ENCODE measurements around the gene SMCR8. TPM values are rescaled to one million over a fixed set of nuclear protein-coding genes. Genes with fewer than 3 reads are reported as not detected.
"Not testable (repeated sequence)": the region's sequence is repeated elsewhere in the genome, so short reads cannot be mapped to it uniquely, and the experiment has no call there.

The SMCR8 gene
- total RNA-seq, 2 experiments from 2014 or later = 25.0 to 25.8 TPM

DNA sequence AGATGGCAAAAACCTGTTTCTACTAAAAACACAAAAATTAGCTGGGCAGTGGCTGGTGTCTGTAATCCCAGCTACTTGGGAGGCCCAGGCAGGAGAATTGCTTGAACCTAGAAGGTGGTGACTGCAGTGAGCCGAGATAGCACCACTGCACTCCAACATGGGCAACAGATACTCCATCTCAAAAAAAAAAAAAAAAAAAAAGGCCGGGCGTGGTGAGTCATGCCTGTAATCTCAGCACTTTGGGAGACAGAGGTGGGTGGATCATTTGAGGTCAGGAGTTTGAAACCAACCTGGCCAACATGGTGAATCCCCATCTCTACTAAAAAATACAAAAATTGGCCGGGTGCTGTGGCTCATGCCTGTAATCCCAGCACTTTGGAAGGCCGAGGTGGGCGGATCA, 58.1 kb downstream of the SMCR8 start:
- H3K4me3 Mint-ChIP-seq = not testable (repeated sequence)

DNA sequence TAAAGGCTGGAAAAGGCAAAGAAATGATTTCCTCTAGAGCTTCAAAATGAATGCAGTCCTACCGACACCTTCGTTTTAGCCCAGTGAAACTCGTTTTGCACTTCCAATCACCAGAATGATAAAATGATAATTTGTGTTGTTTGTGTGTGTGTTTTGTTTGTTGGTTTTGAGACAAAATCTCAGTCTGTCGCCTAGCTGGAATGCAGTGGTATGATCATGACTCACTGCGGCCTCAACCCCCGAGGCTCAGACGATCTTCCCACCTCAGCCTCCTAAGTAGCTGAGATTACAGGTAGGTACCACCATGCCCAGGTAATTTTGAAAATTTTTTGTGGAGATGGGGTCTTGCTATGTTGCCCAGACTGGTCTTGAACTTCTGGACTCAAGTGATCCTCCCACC, 59.1 kb downstream of the SMCR8 start:
- POLR2A ChIA-PET = no interaction called here

More for the DNA sequence above, 58.1 kb downstream of the SMCR8 start:
- H3K27me3 Mint-ChIP-seq; DNase-seq; H3K27ac Mint-ChIP-seq; H3K9me3 Mint-ChIP-seq; POLR2A ChIA-PET; H3K36me3 Mint-ChIP-seq (ENCODE audit: low read depth): not testable (repeated sequence)
- H3K4me1 Mint-ChIP-seq = peaks cover 15% of the 10 kb centered on the region
- CTCF ChIA-PET = interaction anchor here (0.6 kb wide), 2 partner anchors 26 to 72 kb away, joined by 3 to 4 read pairs; no protein-coding TSS in a partner anchor

More for the DNA sequence above, 59.1 kb downstream of the SMCR8 start:
- no peaks in the 10 kb centered on the region for H3K36me3 Mint-ChIP-seq (ENCODE audit: low read depth)
- H3K9me3 Mint-ChIP-seq = no peaks in the 10 kb centered on the region
- H3K4me1 Mint-ChIP-seq = peaks cover 15% of the 10 kb centered on the region
- H3K4me3 Mint-ChIP-seq = no peak overlapping the region
- CTCF ChIA-PET = interaction anchor here (1.0 kb wide), 1 partner anchor 11 kb away, joined by 4 read pairs; the partner anchor contains the start of gene SHMT1
- no peak overlapping the region for H3K27ac Mint-ChIP-seq
- DNase-seq = no peak
- peaks cover 9% of the 10 kb centered on the region for H3K27me3 Mint-ChIP-seq

Small RNA genes lying within 50 kb of the gene (microRNA-seq; reads per million reads assigned to microRNA genes)
- not detected for gene MIR6778 (ENCODE audit: borderline microRNAs expressed, borderline replicate concordance)

Other genes with a start within 250 kb of the SMCR8 start
- gene DRG2, start 227.3 kb upstream of the SMCR8 start, total RNA-seq = 10 to 100 TPM; 45.9 to 52.2 TPM
- under 1 TPM; 0.23 to 0.35 TPM for gene MYO15A, start 206.5 kb upstream of the SMCR8 start, total RNA-seq
- gene ALKBH5, start 131.5 kb upstream of the SMCR8 start, total RNA-seq = 100 to 1,000 TPM in 1 of 2 experiments, 10 to 100 TPM in 1; 98.2 to 102 TPM
- gene LLGL1, start 89.7 kb upstream of the SMCR8 start, total RNA-seq = 10 to 100 TPM; 24.7 to 24.9 TPM
- gene FLII, start 56.6 kb upstream of the SMCR8 start, total RNA-seq = 100 to 1,000 TPM; 323 to 328 TPM
- 1 to 10 TPM; 6.8 to 8.5 TPM for gene MIEF2, start 54.6 kb upstream of the SMCR8 start, total RNA-seq
- gene TOP3A, start 299 bp upstream of the SMCR8 start, total RNA-seq = 10 to 100 TPM; 57.6 to 62.8 TPM
- 10 to 100 TPM; 49.9 to 51.8 TPM for gene SHMT1, start 48.3 kb downstream of the SMCR8 start, total RNA-seq
- gene EVPLL, start 62.5 kb downstream of the SMCR8 start, total RNA-seq = not detected
- gene LGALS9C, start 161.5 kb downstream of the SMCR8 start, total RNA-seq = under 1 TPM; 0.73 to 0.74 TPM